ENCODE measurements around the gene FARP1.
"Not testable (repeated sequence)": the region's sequence is repeated elsewhere in the genome, so short reads cannot be mapped to it uniquely, and the experiment has no call there.

FARP1 gene

DNA sequence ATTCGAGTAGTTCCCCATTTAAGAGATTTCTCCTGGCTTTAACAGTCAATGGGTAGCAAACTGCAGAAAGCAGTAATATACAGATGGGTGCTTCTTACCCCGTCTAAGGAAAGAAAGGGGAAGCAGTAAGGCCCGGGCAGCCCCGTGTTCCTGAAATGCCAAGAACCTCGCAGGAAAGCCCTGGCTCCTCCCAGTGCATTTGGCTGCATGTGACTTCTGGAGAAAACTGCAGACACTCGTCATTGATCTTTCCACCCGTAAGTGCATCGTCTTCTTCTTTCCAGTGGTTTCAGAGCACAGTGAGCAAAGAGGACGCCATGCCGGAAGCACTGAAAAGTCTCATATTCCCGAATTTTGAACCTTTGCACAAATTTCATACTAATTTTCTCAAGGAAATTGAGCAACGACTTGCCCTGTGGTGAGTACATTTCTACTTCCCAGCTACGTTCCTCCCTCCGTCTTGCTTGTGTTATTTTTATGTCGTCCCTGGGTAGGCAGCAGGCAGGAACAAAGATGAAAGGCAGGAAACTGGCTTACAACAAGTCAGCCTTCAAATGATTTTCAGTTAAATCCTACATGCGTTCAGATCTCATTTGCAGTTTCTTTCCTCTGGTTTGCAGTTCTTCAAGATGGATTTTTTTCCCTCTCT, 268.8 kb downstream of the FARP1 start:
- Histone ChIP-seq H3K9ac (ENCODE audit: low read length) (no peak overlapping the region), H3K27ac (ENCODE audit: low read depth, low read length) (no peak overlapping the region), H3K9me3 (ENCODE audit: insufficient read depth, low read length) (no peaks in the 10 kb centered on the region), H4K20me1 (ENCODE audit: low read depth, low read length) (no peaks in the 10 kb centered on the region), H3K79me2 (ENCODE audit: insufficient read depth, low read length) (no peaks in the 10 kb centered on the region), H3K4me2 (ENCODE audit: low read depth, low read length, poor library complexity, severe bottlenecking) (no peak overlapping the region), H2AFZ (ENCODE audit: low read depth, low read length, severe bottlenecking) (no peak overlapping the region), H3K9me2 (replicated peaks; ENCODE audit: insufficient read depth, low read length) (no peaks in the 10 kb centered on the region), H3F3A (ENCODE audit: insufficient read depth) (no peaks in the 10 kb centered on the region), H3K4me3 (ENCODE audit: insufficient read depth, low read length, poor library complexity, severe bottlenecking) (no peak overlapping the region), H3K36me3 (ENCODE audit: low read length) (no peaks in the 10 kb centered on the region), H3K27me3 (ENCODE audit: low read length) (no peaks in the 10 kb centered on the region)
- TF ChIP-seq, protein P1, sequence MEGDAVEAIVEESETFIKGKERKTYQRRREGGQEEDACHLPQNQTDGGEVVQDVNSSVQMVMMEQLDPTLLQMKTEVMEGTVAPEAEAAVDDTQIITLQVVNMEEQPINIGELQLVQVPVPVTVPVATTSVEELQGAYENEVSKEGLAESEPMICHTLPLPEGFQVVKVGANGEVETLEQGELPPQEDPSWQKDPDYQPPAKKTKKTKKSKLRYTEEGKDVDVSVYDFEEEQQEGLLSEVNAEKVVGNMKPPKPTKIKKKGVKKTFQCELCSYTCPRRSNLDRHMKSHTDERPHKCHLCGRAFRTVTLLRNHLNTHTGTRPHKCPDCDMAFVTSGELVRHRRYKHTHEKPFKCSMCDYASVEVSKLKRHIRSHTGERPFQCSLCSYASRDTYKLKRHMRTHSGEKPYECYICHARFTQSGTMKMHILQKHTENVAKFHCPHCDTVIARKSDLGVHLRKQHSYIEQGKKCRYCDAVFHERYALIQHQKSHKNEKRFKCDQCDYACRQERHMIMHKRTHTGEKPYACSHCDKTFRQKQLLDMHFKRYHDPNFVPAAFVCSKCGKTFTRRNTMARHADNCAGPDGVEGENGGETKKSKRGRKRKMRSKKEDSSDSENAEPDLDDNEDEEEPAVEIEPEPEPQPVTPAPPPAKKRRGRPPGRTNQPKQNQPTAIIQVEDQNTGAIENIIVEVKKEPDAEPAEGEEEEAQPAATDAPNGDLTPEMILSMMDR (IDR thresholded peaks at IDR 0.05; ENCODE audit: insufficient read depth, low read length, poor library complexity, severe bottlenecking): no peak
- no peak for TF ChIP-seq EZH2phosphoT487 (conservative IDR thresholded peaks at IDR 0.05; ENCODE audit: low read length)

DNA sequence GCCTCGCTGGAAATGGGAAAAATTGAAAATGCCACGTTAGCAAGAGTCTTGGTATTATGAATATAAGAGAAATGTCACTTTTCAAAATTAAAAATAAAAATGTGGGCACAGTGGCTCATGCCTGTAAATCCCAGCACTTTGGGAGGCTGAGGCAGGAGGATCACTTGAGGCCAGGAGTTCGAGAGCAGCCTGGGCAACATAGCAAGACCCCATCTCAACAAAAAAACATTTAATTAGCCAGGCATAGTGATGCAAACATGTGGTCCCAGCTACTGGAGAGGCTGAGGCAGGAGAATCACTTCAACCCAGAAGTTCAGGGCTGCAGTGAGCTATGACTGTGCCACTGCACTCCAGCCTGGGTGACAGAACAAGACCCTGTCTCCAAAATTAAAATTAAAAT, 270.4 kb downstream of the FARP1 start:
- not testable (repeated sequence) for H3K4me2 ChIP-seq (ENCODE audit: low read depth, low read length, poor library complexity, severe bottlenecking); H3K36me3 ChIP-seq (ENCODE audit: low read length)

DNA sequence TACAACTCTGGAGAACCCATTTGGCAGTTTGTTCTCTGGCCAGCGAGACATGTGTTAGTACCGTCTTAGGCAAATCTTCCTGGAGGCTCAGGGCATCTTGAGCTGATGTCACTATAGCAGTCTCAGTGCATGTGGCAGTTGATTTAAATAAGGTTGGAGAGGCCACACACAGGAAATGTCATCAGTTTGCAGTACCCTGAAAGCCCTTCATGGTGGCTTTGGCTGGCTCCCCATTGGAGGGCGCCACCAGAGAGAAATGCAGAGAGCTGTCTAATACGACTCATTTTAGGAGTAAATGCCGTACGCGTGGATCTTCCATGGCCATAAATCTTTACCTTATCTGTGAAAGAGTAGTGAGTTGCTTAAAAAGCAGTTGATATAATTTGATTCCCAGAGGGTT, 270.9 kb downstream of the FARP1 start:
- Histone ChIP-seq H3K79me2 (ENCODE audit: insufficient read depth, low read length) (no peaks in the 10 kb centered on the region), H3K27me3 (ENCODE audit: low read length) (no peaks in the 10 kb centered on the region), H2AFZ (ENCODE audit: low read depth, low read length, severe bottlenecking) (no peak overlapping the region), H3K4me3 (ENCODE audit: insufficient read depth, low read length, poor library complexity, severe bottlenecking) (no peak overlapping the region), H3K9me3 (ENCODE audit: insufficient read depth, low read length) (no peaks in the 10 kb centered on the region), H3K9ac (ENCODE audit: low read length) (no peak overlapping the region), H3K27ac (ENCODE audit: low read depth, low read length) (no peak overlapping the region), H3F3A (ENCODE audit: insufficient read depth) (no peaks in the 10 kb centered on the region), H4K20me1 (ENCODE audit: low read depth, low read length) (no peaks in the 10 kb centered on the region), H3K36me3 (ENCODE audit: low read length) (no peaks in the 10 kb centered on the region), H3K9me2 (replicated peaks; ENCODE audit: insufficient read depth, low read length) (no peaks in the 10 kb centered on the region), H3K4me2 (ENCODE audit: low read depth, low read length, poor library complexity, severe bottlenecking) (no peak overlapping the region)
- no peak for TF ChIP-seq EZH2phosphoT487 (conservative IDR thresholded peaks at IDR 0.05; ENCODE audit: low read length)
- TF ChIP-seq, protein P1 (IDR thresholded peaks at IDR 0.05; ENCODE audit: insufficient read depth, low read length, poor library complexity, severe bottlenecking): no peak

More for the DNA sequence above, 270.4 kb downstream of the FARP1 start:
- not testable (repeated sequence) for H2AFZ ChIP-seq (ENCODE audit: low read depth, low read length, severe bottlenecking); H3K27me3 ChIP-seq (ENCODE audit: low read length); H3F3A ChIP-seq (ENCODE audit: insufficient read depth); H3K9me2 ChIP-seq (replicated peaks; ENCODE audit: insufficient read depth, low read length); H3K9me3 ChIP-seq (ENCODE audit: insufficient read depth, low read length); H3K4me3 ChIP-seq (ENCODE audit: insufficient read depth, low read length, poor library complexity, severe bottlenecking); H3K27ac ChIP-seq (ENCODE audit: low read depth, low read length); H3K9ac ChIP-seq (ENCODE audit: low read length); H3K79me2 ChIP-seq (ENCODE audit: insufficient read depth, low read length); H4K20me1 ChIP-seq (ENCODE audit: low read depth, low read length)

DNA sequence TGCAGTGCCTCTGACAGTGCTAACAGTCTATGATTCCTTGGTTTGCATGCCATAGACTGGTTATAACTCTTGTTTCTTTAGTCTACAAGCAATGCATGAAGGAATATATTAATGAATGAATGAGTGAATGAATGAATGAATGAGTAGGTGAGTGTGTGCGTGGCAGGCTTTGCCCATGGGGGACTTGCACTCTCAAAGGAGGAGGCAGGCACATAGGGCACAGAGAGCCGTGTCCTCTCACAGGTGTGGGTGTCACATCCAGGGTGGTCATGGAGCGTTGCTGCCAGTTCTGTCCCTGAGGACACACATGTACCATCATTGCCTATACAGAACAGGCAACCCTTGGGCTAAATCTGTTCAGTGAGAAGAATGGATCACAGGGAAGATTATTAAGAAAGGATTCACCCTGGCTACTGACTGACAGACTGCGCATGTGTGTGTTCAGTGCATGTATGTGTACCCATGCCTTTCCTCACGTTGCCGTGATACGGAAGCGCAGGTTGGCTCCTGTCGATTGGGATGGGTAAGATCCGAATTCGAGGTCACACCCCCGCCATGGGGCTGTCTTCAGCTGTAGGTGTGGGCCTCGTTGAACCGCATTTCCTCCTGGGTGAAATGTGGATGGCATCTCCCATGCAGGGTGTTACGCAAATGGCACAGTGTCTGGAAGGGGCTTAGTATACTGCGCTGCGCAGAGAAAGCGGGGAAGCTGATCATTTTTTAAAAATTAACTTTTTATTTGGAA, 272.6 kb downstream of the FARP1 start:
- Histone ChIP-seq H3K9ac (ENCODE audit: low read length) (no peak overlapping the region), H3K4me3 (ENCODE audit: insufficient read depth, low read length, poor library complexity, severe bottlenecking) (no peak overlapping the region), H3K4me2 (ENCODE audit: low read depth, low read length, poor library complexity, severe bottlenecking) (no peak overlapping the region), H3K27ac (ENCODE audit: low read depth, low read length) (no peak overlapping the region), H4K20me1 (ENCODE audit: low read depth, low read length) (no peaks in the 10 kb centered on the region), H3K9me2 (replicated peaks; ENCODE audit: insufficient read depth, low read length) (no peaks in the 10 kb centered on the region), H3K27me3 (ENCODE audit: low read length) (no peaks in the 10 kb centered on the region), H3K36me3 (ENCODE audit: low read length) (no peaks in the 10 kb centered on the region), H3K79me2 (ENCODE audit: insufficient read depth, low read length) (no peaks in the 10 kb centered on the region), H2AFZ (ENCODE audit: low read depth, low read length, severe bottlenecking) (no peak overlapping the region), H3K9me3 (ENCODE audit: insufficient read depth, low read length) (no peaks in the 10 kb centered on the region), H3F3A (ENCODE audit: insufficient read depth) (no peaks in the 10 kb centered on the region)
- no peak for TF ChIP-seq EZH2phosphoT487 (conservative IDR thresholded peaks at IDR 0.05; ENCODE audit: low read length)
- TF ChIP-seq, protein P1 (IDR thresholded peaks at IDR 0.05; ENCODE audit: insufficient read depth, low read length, poor library complexity, severe bottlenecking): no peak

Measured in SU-DHL-6 (cell line).